Caco-2 (cell line): ENCODE measurements around the gene MICU2. TPM values are rescaled to one million over a fixed set of nuclear protein-coding genes. Genes with fewer than 3 reads are reported as not detected.

Experiments
- BruUV-seq: library from RNA; stranded (reverse); fragments of 400-500 nt; replicated peaks from 2 replicates; lab custom pipeline; 2021; lab: Mats Ljungman, UMichigan
- CTCF ChIA-PET: fragments of 300-600 bp; sonication (Branson Sonifier 250); formaldehyde crosslinking; loops from one replicate; lab custom pipeline; 2022; ENCODE audit warnings: antibody characterized with exemption; lab: Charles Lee
- POLR2A ChIA-PET: fragments of 300-600 bp; sonication (Branson Sonifier 250); formaldehyde crosslinking; loops from one replicate; lab custom pipeline; 2022; ENCODE audit warnings: antibody characterized with exemption; lab: Charles Lee
- DNase-seq, 2 experiments: peaks; one replicate each; pipeline versions ENCODE4 v3.0.0 to v3.0.0-alpha.2; 2020 to 2022
- H3K27me3 ChIP-seq: replicated peaks from 2 replicates; pipeline ENCODE4 v1.6.0; 2011; ENCODE audit warnings: low read length; ENCODE audit not compliant: control insufficient read depth, insufficient read depth
- H3K36me3 ChIP-seq: 2 replicates; pipeline ENCODE4 v1.5.1; 2011; ENCODE audit warnings: low read length; ENCODE audit not compliant: control insufficient read depth, insufficient read depth
- H3K4me1 ChIP-seq: fragments of 250-450 bp; sonication (Bioruptor Pico); 2 replicates; pipeline ENCODE4 v1.5.1; 2020; ENCODE audit warnings: mild to moderate bottlenecking
- H3K4me3 ChIP-seq: 2 replicates; pipeline ENCODE4 v1.5.1; 2011; ENCODE audit warnings: low read depth, mild to moderate bottlenecking, control low read depth, low read length
- H3K9me3 ChIP-seq: fragments of 250-450 bp; sonication (Bioruptor Pico); 2 replicates; pipeline ENCODE4 v1.5.1; 2020; ENCODE audit warnings: mild to moderate bottlenecking, moderate library complexity
- H3K27ac Mint-ChIP-seq: one replicate; pipeline ENCODE4 v1.8.0; 2022; ENCODE audit warnings: mixed read lengths; ENCODE audit not compliant: unreplicated experiment
- H3K27me3 Mint-ChIP-seq: one replicate; pipeline ENCODE4 v1.8.0; 2022; ENCODE audit warnings: mixed read lengths; ENCODE audit not compliant: insufficient read depth, unreplicated experiment
- H3K36me3 Mint-ChIP-seq: one replicate; pipeline ENCODE4 v1.8.0; 2022; ENCODE audit warnings: mild to moderate bottlenecking, mixed read lengths; ENCODE audit not compliant: insufficient read depth, unreplicated experiment
- H3K4me1 Mint-ChIP-seq: one replicate; pipeline ENCODE4 v1.8.0; 2022; ENCODE audit warnings: low read depth, mixed read lengths; ENCODE audit not compliant: unreplicated experiment
- H3K4me3 Mint-ChIP-seq: one replicate; pipeline ENCODE4 v1.8.0; 2022; ENCODE audit warnings: mild to moderate bottlenecking, moderate library complexity, mixed read lengths; ENCODE audit not compliant: unreplicated experiment
- H3K9me3 Mint-ChIP-seq: one replicate; pipeline ENCODE4 v1.8.0; 2022; ENCODE audit warnings: mixed read lengths; ENCODE audit not compliant: unreplicated experiment
- intact Hi-C: fragments of 100-400 bp; cut with micrococcal nuclease; formaldehyde crosslinking; loops from one replicate; pipeline ENCODE4 v1.10.0; 2022; ENCODE audit not compliant: unreplicated experiment
- total RNA-seq: library from RNA; stranded (reverse); gene quantifications from 2 replicates; pipeline ENCODE4 v1.2.3, GENCODE V29; 2022
- TF ChIP-seq, protein P1 (sequence below), 2 experiments: fragments of 200-600 bp in 1 of 2; IDR thresholded peaks; 1 replicate in 1 of 2; 2 replicates in 1 of 2; pipeline versions ENCODE4 v1.5.1 to v1.8.0; 2011 to 2022; ENCODE audit warnings: antibody characterized with exemption in 1 of 2, control low read depth in 1 of 2, inconsistent platforms in 1 of 2, low read depth in 1 of 2, low read length in 1 of 2, mild to moderate bottlenecking in 1 of 2, moderate library complexity in 1 of 2; ENCODE audit not compliant: insufficient read depth in 1 of 2, severe bottlenecking in 1 of 2, unreplicated experiment in 1 of 2

The MICU2 gene
- total RNA-seq, 1 experiment from 2014 or later = 43.1 TPM

- no peak overlapping the region for H3K4me3 Mint-ChIP-seq
- intact Hi-C loops = no loop called here
- no peak overlapping the region for H3K27ac Mint-ChIP-seq
- Histone ChIP-seq H3K4me3 (no peak overlapping the region), H3K9me3 (no peaks in the 10 kb centered on the region; the same call in 1 of the 2 replicates), H3K4me1 (no peaks in the 10 kb centered on the region), H3K36me3 (no peaks in the 10 kb centered on the region), H3K27me3 (no peaks in the 10 kb centered on the region)
- H3K27me3 Mint-ChIP-seq = no peaks in the 10 kb centered on the region
- peaks cover 9% of the 10 kb centered on the region for H3K9me3 Mint-ChIP-seq
- H3K4me1 Mint-ChIP-seq = no peaks in the 10 kb centered on the region
- no TSS peak for BruUV-seq
- peaks cover 14% of the 10 kb centered on the region for H3K36me3 Mint-ChIP-seq
- DNase-seq = no peak
- TF ChIP-seq, protein P1, sequence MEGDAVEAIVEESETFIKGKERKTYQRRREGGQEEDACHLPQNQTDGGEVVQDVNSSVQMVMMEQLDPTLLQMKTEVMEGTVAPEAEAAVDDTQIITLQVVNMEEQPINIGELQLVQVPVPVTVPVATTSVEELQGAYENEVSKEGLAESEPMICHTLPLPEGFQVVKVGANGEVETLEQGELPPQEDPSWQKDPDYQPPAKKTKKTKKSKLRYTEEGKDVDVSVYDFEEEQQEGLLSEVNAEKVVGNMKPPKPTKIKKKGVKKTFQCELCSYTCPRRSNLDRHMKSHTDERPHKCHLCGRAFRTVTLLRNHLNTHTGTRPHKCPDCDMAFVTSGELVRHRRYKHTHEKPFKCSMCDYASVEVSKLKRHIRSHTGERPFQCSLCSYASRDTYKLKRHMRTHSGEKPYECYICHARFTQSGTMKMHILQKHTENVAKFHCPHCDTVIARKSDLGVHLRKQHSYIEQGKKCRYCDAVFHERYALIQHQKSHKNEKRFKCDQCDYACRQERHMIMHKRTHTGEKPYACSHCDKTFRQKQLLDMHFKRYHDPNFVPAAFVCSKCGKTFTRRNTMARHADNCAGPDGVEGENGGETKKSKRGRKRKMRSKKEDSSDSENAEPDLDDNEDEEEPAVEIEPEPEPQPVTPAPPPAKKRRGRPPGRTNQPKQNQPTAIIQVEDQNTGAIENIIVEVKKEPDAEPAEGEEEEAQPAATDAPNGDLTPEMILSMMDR (IDR thresholded peaks at IDR 0.05; ENCODE audit: insufficient read depth in 1 of 2, low read depth in 1 of 2, low read length in 1 of 2, severe bottlenecking in 1 of 2, unreplicated experiment in 1 of 2) = no peak
- CTCF ChIA-PET = no interaction called here
- POLR2A ChIA-PET = no interaction called here
Observed at GRCh38 chr13:21443171-21443570, 160.8 kb downstream of the MICU2 start.

Other genes starting within 250 kb of the MICU2 start
- gene ZDHHC20, start 144.9 kb downstream of the MICU2 start, total RNA-seq = 84.5 and 87.9 TPM in 2 replicates
- gene FGF9, start 66.9 kb upstream of the MICU2 start, total RNA-seq = 1.0 and 1.1 TPM in 2 replicates